GM18519 (cell line): ENCODE data around the gene SOBP.
"Not testable (repeated sequence)": the region's sequence is repeated elsewhere in the genome, so short reads cannot be mapped to it uniquely, and the experiment has no call there.

ENCODE experiments used
- ATAC-seq: cut with Tn5 transposase; IDR thresholded peaks from one replicate; pipeline ENCODE4 v1.9.1; 2021; ENCODE audit warnings: mild to moderate bottlenecking, moderate library complexity; ENCODE audit not compliant: unreplicated experiment, low FRiP score

Gene SOBP

DNA sequence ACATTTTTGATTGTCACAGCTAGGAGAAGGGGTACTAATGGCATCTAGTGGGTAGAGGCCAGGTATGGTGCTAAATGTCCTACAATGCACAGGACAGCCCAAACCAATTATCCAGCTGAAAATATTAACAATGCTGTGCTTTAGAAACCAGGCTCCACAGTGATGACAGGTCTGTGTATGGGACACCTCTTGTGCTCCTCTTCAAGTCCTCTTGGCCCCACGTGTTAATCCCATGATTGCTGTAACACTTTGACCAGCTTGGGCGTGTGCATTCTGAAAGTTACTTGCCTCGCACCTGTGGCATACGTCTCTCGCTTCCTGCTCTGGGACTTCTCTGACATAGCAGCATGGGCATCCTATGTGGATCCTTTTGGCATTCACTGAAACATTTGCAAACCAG, 29.3 kb downstream of the SOBP start:
- ATAC-seq, result not testable (repeated sequence)

DNA sequence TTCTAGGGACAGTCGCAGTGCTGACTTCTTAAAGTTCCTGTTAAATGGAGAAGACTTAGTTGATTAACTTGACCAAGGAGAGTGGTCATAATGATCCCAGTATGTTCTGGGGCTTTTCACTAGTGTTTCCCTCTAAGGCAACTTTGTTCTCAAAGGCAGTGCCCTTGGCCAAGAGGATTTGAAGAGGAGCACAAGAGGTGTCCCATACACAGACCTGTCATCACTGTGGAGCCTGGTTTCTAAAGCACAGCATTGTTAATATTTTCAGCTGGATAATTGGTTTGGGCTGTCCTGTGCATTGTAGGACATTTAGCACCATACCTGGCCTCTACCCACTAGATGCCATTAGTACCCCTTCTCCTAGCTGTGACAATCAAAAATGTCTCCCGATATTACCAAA, 30.8 kb downstream of the SOBP start:
- not testable (repeated sequence) for ATAC-seq

DNA sequence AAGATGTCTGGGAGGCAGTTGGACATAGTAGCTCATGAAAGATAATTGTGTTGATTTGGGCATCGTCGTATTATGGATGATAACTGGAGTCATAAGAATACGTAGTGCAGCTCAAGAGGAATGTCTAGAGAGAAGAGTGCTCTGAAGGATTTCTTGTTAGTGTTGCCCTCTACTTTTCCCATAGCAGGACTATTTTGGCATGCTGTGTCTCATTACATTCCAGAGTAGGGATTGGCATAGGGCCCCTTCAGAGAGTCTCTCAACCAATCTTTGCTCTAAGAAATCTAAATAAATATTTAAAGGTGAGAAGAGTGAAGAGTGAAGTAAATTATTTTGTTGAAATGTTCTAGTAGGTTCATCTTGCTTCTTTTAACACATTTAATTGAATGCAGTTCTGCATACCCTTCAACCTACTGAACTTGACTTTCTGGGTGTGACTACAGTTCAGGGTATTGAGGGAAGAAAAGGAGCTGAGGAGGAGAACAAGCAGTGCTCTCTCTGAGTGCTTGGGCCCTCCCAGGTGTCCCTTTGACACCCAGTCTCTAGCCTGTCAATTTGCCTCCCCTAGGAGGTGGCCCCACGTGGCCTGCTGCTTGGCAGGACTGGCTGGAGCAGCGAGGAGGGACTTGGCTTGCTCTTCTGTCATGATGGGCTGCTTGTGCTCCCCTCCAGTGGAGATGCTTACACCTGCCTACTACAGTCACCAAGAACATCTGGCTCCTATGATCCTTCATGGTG, 33.3 kb downstream of the SOBP start:
- no peak for ATAC-seq

DNA sequence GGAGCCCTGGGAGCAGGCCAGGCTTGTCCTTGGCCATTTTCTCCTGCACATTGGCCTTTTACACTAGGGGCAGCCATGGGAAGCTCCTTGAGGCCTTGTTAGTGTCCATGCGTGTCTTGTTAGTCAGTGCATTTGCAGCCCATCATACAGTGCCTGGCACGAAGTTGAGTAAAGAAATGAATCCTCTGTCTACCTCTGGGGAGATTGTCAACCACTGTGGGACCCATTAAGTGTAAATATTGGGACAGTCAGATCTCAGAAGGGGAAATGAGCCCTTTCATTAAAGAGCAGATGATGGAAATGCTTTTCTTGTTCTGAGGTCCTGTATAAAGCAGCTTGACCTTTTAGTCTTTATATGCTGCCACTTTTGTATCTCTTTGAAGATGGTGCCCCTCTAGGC, 33.9 kb downstream of the SOBP start:
- ATAC-seq, result no peak

DNA sequence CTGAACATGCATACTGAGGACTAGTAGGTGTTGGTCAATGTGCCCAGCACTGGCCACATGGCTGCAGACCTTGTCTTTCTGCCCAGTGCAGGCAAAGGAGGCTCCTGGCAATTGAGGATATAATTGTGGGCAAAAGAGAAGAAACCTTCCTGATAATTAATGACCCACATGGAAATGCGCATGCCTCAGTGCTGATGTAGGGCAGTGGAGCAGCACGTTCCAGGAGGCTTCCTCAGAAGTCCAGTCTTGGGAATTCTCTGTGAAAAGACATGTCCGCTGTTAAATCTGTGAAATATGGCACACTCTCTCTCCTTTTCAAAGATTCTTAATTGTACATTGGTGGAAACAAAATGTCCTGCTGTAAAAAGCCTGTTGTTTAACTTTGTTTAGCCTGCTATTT, 34.7 kb downstream of the SOBP start:
- no peak for ATAC-seq

DNA sequence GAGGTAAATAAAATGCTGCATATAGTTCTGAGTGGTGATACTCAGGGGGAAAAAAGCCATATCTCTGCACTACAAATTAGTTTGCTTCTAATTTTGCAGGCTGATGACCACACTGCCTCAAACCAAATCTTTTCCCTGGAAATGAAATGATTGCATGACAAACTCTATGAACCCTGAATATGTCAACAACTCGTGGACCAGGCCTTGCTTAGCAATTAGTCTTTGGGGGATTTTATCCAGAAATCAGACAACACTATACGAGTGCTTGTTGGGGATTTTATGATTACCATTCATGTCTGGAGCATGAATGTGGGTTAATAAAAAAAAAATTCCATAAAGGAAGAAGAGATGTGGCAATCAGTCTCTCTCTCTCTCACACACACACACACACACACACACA, 42.0 kb downstream of the SOBP start:
- ATAC-seq, result no peak

DNA sequence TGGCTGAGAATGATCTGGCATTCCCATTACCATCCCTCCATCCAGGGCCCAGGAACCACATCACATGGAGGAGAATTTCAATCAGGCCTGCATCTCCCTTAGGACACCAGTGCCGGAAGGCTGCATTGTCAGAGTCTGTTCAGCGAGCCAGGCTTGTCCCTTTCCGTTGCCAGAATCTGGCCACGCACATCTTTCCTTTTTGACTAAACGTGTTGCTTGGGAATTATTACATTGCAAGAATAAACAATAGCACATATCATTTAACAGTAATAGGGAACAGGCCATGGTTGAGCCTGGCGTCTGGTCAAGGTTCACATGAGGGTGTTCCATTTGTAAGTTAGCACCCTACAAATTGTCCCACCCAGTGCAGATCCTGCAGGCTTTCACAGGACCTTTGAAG, 42.8 kb downstream of the SOBP start:
- ATAC-seq, result no peak

DNA sequence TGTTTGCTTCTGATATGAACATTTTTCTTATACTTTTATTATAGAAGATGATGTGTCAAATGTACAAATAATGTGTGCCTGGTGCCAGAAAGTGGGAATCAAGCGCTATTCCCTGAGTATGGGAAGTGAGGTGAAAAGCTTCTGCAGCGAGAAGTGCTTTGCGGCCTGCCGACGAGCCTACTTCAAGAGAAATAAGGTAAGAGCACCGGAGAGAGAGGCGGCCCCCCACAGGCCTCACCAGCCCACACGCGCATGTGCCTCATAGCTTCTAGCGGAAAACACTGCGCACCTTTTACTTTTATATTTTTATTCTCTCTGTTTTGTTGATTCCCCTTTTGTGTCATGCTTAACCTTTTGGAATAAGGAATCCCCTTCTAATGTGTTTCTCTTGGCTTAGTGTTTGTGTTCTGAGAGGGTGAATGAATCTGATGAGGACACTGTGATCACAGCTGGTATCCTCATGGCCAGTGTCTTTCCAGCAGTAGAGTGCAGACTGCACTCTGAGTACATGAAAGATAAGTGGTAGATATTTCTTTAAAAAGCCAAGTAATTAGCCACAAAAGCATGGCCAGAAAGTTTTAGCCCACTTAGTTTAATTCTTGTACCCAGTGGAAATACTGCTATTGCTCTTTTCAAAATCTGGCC, 43.6 kb downstream of the SOBP start:
- ATAC-seq, result no peak

DNA sequence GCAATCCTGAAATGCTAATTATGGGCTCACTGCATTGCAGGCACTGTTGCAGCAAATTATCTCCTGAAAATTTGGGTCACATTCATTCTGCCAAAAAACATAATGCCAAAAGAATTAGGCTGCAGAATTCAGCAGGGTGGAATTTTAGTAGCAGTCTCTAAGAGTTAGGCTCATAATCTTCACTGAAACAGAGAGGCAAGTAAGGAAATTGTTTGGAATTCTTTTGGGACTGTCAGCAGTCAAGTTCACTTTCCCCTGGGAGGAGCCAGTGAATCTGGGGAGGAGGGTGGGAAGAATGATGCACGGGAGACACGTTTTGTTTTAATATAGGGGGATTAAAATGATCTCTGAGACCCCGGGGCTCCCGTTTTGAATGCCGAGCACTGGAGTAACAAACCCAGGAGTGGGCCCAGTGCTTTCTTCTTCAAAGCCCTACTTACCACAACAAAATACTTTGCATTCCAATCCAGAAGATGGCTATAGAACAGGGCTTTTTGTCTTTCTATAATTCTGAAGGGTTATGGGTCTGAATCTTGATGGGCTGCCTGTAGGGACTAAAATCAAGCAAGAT, 44.7 kb downstream of the SOBP start:
- ATAC-seq, result no peak

DNA sequence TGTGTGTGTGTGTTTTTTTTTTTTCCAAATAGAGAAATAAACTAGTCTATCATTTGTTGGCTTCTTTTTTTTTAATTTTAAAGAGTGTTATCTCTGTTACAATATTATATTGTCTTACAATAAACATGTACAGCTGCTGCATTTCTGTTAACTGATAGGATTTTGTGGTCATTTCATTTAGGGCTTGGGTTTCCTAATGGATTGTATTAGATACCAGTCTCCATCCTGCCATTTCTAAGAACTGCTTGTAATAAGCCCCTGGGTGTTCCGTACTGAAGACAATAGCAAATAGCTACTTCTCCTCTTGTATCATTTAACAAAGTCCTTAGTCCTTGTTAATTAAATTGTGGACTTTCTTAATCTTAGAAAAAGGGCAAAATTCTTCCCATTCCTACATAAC, 45.7 kb downstream of the SOBP start:
- no peak for ATAC-seq

DNA sequence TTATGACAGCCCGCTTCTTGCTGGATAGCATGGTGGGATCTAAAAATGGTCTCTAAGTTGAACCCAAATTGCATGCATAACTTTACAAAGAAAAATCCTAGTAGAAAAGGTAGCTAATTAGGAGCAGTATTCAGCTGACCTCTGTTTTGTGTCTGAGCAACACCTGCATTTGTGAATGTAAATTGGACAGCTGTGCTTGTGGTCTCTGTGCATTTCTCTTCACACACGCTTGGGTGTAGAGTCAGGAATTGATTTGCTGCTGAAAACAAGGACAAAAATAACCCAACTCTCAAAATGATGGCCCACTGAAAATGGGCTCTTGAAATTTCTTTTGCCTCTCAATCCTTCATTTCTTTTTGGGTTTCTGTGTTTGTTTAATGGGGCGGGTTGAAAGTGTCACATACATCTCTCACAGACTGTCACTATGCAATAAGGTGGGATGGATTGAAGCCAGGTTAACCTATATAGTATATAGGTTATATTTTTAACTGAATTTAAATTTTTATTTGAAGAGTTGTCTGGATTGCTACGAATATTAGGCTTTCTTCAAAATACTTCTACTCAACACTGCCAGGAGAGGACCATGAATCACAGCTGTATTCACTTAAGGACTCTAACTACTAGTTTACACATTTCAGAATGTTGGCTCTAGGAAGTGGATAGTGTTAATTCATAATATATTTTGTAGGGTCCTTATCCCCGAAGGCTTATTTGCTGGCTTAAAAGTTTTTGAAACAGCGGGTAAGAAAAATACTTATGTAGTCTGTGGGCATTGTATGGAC, 46.5 kb downstream of the SOBP start:
- no peak for ATAC-seq

DNA sequence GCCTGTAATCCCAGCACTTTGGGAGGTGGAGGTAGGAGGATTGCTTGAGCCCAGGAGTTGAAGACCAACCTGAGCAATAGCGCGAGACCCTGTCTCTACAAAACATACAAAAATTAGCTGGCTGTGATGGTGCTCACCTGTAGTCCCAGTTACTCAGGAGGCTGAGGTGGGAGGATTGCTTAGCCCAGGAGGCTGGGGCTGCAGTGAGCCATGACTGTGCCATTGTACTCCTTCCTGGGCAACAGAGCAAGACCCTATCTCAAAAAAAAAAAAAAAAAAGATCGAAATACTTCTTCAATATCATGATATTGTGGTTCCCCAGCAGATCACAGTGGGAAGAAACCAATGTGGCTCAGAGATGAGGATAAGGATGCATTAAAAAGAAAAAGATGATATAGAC, 47.6 kb downstream of the SOBP start:
- ATAC-seq, result no peak

DNA sequence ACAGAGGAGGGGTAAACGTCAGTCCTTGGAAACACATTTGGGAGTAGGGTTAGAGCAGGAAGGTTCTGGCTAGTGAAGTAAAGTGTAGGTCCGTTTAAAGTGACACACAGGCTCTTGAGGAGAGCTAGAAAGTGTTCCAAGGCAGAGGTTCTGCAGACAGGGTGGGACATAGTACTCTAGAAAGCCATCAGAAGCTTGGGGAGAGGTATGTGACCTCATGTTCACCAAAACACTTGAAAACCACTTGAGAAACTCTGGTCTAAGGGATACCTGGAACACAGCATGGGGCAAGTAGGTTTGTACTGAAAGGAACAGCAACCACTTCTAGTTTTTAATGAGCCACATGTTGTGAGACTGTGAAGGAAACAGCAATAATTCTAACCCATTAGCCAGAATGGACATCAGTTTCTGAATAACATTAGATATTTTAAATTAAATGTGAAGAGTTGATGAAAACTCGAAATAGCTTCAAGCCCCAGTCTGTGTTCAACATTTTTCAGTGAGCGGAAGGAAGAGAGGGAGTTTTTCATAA, 49.0 kb downstream of the SOBP start:
- no peak for ATAC-seq

DNA sequence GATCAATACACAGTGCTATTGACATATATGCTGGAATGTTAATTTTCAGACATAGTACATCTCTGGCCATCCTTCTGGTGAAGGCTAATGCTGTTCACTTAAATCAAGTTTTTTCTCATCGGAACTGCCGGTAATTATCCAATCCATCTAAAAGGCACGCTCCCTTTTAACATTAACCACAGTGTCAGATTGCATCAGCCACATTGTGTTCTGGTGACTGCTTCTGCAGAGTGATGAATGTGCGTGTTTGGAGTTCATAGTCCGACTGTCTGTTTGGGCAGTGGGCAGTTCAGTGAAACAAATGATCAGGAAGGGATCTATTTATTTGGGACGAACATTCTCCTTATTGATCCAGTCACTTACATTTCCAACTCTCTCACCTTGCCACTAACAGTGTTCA, 49.5 kb downstream of the SOBP start:
- ATAC-seq, result no peak

DNA sequence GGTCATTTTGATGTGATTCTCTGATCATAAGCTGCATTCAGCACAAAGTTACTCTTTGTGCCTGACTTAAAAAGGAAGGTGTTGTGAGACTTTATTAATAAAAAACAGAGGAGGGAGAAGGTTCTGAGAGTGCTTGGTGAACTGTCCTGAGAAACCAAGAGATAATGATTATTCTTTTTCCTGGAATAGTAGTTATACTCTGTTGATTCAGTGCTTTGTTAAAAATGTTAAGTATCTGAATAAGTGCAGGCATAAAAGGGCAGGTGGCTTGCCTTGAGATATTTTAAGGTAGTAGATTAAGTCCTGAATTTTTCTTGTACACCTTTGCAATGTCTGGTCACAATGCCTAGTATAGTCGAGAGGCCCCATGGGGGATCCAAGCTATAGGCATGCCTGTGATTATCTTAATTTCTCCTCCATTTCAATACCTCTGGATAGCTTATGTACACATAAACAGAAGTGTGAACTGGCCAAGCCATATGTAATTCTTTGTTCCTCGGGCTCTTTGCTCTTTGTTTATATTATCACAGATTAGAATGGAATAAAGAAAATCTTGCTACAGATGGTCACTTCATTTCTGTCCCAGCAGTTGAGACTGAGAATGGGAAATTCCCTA, 50.0 kb downstream of the SOBP start:
- no peak for ATAC-seq

DNA sequence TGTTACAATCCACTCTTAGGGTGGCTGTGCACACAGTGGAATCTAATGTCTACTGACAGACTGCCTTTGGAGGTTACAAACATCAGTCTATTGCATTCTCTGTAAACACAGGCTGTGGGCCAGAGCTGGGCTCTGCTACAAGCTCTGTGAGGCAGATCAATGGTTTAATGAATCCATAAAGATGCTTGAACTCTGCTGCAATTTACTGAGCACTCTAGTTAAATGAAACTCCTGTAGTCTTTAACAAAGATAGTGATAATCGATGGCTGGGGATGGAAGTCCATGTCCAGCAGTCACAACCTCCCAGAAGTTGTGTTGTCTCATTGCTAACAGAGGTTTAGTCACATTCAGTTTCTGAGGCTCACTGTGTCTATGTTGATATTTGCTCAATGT, 50.5 kb downstream of the SOBP start:
- no peak for ATAC-seq

DNA sequence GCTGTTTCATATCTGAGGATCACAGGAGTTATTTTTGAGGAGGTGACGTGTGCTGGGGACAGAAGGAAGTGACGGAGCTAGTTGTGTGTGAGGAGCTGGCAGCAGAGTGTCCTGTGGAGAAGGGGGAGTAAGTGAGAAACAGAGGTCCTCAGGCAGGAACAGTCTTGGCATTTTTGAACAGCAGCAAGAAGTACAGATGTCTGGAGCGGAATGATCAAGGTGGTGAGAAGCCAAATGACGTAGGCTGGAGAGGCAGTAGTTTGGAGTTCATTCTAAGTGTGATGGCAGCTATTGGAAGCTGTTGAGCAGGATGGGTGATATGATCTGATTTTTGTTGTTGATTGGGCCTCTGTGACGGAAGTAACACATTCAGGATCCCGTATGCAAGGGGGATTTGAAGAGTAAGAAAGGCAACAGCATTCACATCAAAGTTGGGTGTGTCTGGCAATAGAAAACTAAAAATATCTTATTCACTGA, 52.3 kb downstream of the SOBP start:
- ATAC-seq, result no peak

DNA sequence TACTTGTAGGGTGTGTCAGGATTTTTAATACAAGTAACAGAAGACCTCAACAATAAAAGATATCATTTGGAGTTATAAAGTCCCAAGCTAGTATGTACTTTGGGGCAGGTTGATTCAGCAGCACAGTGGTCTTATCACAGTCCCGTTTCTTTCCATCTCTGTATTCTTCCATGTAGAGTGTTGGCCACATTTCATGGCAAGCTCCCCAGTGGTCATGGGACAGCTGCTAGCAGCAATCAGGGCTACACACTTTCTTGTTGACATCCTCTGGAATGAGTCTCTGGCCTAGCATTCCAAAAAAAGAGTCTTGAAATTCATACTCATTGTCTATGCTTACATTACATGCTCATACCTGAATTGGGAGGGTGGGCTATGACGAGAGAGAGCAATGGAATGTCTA, 53.2 kb downstream of the SOBP start:
- no peak for ATAC-seq

DNA sequence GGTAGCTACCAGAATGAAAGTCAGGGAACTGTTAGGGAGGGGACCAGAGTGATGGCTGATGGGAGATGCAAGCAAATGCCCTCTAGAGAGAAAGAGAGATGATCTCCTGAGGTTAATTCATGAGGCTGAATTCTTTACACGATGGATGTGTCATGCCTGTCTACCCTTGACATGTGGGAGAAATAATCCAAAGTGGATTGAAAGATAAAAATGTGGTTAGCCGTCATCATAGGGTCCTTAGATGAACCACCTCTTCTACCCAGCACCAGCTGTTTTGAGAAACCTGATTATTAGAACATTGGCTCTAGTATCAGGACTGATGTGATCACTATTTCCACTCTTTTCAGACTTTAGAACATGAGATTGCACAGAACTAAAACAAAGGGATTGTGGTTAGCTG, 53.6 kb downstream of the SOBP start:
- no peak for ATAC-seq

DNA sequence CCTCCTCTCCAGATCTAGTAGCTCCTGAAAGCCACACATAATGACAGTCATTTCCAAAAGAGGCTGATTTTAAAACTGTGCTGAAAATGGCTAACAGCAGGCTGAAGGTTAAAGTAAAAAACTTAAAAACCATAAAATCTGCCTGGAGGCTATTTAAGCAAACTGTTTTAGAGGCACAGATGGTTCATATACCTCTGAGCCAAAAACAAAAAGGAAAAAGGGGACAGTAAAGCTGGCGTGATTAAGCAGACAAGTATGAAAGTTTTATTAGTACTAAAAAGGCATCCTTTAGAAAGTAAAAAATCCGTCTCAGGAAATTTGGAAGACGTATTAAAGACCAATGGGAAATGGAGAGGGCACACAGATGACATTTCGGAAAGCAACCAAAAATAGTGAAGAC, 55.8 kb downstream of the SOBP start:
- ATAC-seq, result no peak
